Stimulated activated CD4-positive, alpha-beta T cell treated with anti-CD3 and anti-CD28 coated beads, Interleukin-1b, Interleukin-23, amount 100 ng/mL, for 1 hour (primary cell): ENCODE measurements around the gene PRKAG1.
A peak's percentile ranks its signal among the peaks of the same experiment; 100 is the strongest.

Source experiments
- DNase-seq, 2 donors: peaks; one replicate each; pipeline ENCODE4 v3.0.0-alpha.2; 2020; ENCODE audit warnings: low read depth in 2 of 2

PRKAG1 gene

GRCh38 chr12:48967991-48968390 lies 50.6 kb downstream of the PRKAG1 start:
- DNase-seq: no peak

- DNase-seq: no peak
Measured at GRCh38 chr12:48966177-48966895, 52.2 kb downstream of the PRKAG1 start.

- DNase-seq: no peak
Measured at GRCh38 chr12:48965298-48965838, 53.2 kb downstream of the PRKAG1 start.

GRCh38 chr12:48961801-48962200 lies 56.8 kb downstream of the PRKAG1 start:
- DNase-seq: no peak

- DNase-seq: no peak
Measured at GRCh38 chr12:48961331-48961730, 57.2 kb downstream of the PRKAG1 start.

- DNase-seq: no peak
Measured at GRCh38 chr12:48960834-48961233, 57.7 kb downstream of the PRKAG1 start.

GRCh38 chr12:48958049-48958388 lies 60.6 kb downstream of the PRKAG1 start:
- no peak for DNase-seq

GRCh38 chr12:48957141-48958048 lies 61.2 kb downstream of the PRKAG1 start, which contains the start of gene ARF3:
ARF3 (minus strand) TSS chr12:48957487; CDS start chr12:48941095, 16,392 bp downstream.
- DNase-seq: peak; percentile 79 to 83

GRCh38 chr12:48956279-48957140 lies 62.1 kb downstream of the PRKAG1 start:
- DNase-seq: no peak

- DNase-seq: no peak
Measured at GRCh38 chr12:48954841-48955501, 63.6 kb downstream of the PRKAG1 start.

- DNase-seq: no peak
Measured at GRCh38 chr12:48954061-48954460, 64.5 kb downstream of the PRKAG1 start.

- DNase-seq: no peak
Measured at GRCh38 chr12:48952691-48953090, 65.9 kb downstream of the PRKAG1 start.
